Hematopoietic multipotent progenitor cell (in vitro differentiated cells): ENCODE results near the gene CHRND. TPM values are rescaled to one million over a fixed set of nuclear protein-coding genes. Genes with fewer than 3 reads are reported as not detected.

Experiments used
- DNase-seq, 3 donors: peaks; one replicate each; pipeline ENCODE4 v3.0.0-alpha.2; 2011 to 2015; ENCODE audit warnings: low read depth in 2 of 3, low spot score in 2 of 3
- total RNA-seq: library from RNA; depleted of rRNA; stranded (reverse); fragments of >200 nt; gene quantifications from one replicate; pipeline ENCODE4 v1.2.3, GENCODE V29; 2012

Gene CHRND
- total RNA-seq: not detected

GRCh38 chr2:232525791-232526371 is at the start of gene CHRND:
CHRND (plus strand) TSS chr2:232526160; CDS start chr2:232526216, 56 bp downstream.
- no peak for DNase-seq

GRCh38 chr2:232476791-232477190 is 49.2 kb upstream of the CHRND start:
- DNase-seq: no peak

GRCh38 chr2:232477751-232478510 is 48.0 kb upstream of the CHRND start:
- DNase-seq: no peak

GRCh38 chr2:232478571-232479340 is 47.2 kb upstream of the CHRND start:
- DNase-seq: no peak

- DNase-seq: no peak
Observed at GRCh38 chr2:232479341-232480200, 46.4 kb upstream of the CHRND start.

- no peak for DNase-seq
Observed at GRCh38 chr2:232480201-232481190, 45.5 kb upstream of the CHRND start.

- DNase-seq: no peak
Observed at GRCh38 chr2:232481322-232482140, 44.4 kb upstream of the CHRND start.

- DNase-seq: no peak
Observed at GRCh38 chr2:232482301-232483238, 43.4 kb upstream of the CHRND start.

GRCh38 chr2:232483311-232483922 is 42.5 kb upstream of the CHRND start:
- DNase-seq: no peak

GRCh38 chr2:232483923-232484627 is 41.9 kb upstream of the CHRND start:
- no peak for DNase-seq

GRCh38 chr2:232484628-232485347 is 41.2 kb upstream of the CHRND start:
- no peak for DNase-seq

- no peak for DNase-seq
Observed at GRCh38 chr2:232485348-232485756, 40.6 kb upstream of the CHRND start.

- no peak for DNase-seq
Observed at GRCh38 chr2:232485757-232486557, 40.0 kb upstream of the CHRND start.

- DNase-seq: no peak
Observed at GRCh38 chr2:232486558-232487384, 39.2 kb upstream of the CHRND start.
